ENCODE measurements around the gene SLC6A19. TPM values are rescaled to one million over a fixed set of nuclear protein-coding genes. Genes with fewer than 3 reads are reported as not detected.
"Not testable (repeated sequence)": the region's sequence is repeated elsewhere in the genome, so short reads cannot be mapped to it uniquely, and the experiment has no call there.

SLC6A19 gene
- total RNA-seq, 1 donor from 2014 or later, result not detected

- intact Hi-C loops (cut with micrococcal nuclease), result loop anchor here (10.0 kb wide), 1 partner anchor 55 kb away; no protein-coding TSS in a partner anchor
These were observed 58.5 kb downstream of the SLC6A19 start for GRCh38 chr5:1259806-1260480.

GRCh38 chr5:1261643-1262042 is 60.2 kb downstream of the SLC6A19 start:
- intact Hi-C loops (cut with micrococcal nuclease), result no loop called here

- intact Hi-C loops (cut with micrococcal nuclease), result no loop called here
These were observed 61.0 kb downstream of the SLC6A19 start for GRCh38 chr5:1262381-1262780.

- intact Hi-C loops (cut with micrococcal nuclease), result no loop called here
These were observed 62.8 kb downstream of the SLC6A19 start for GRCh38 chr5:1264211-1264610.

- intact Hi-C loops (cut with micrococcal nuclease), result no loop called here
These were observed 63.6 kb downstream of the SLC6A19 start for GRCh38 chr5:1265026-1265425.

GRCh38 chr5:1265461-1266455 is 64.4 kb downstream of the SLC6A19 start:
- intact Hi-C loops (cut with micrococcal nuclease), result no loop called here

- intact Hi-C loops (cut with micrococcal nuclease), result no loop called here
These were observed 65.4 kb downstream of the SLC6A19 start for GRCh38 chr5:1266791-1267190.

GRCh38 chr5:1267464-1267863 is 66.1 kb downstream of the SLC6A19 start:
- intact Hi-C loops (cut with micrococcal nuclease), result not testable (repeated sequence)

GRCh38 chr5:1268056-1268455 is 66.7 kb downstream of the SLC6A19 start:
- intact Hi-C loops (cut with micrococcal nuclease), result no loop called here

GRCh38 chr5:1268666-1269065 is 67.3 kb downstream of the SLC6A19 start:
- intact Hi-C loops (cut with micrococcal nuclease), result no loop called here

- intact Hi-C loops (cut with micrococcal nuclease), result no loop called here
These were observed 69.0 kb downstream of the SLC6A19 start for GRCh38 chr5:1270426-1270825.

- intact Hi-C loops (cut with micrococcal nuclease), result no loop called here
These were observed 69.8 kb downstream of the SLC6A19 start for GRCh38 chr5:1270933-1271914.

GRCh38 chr5:1272201-1272600 is 70.8 kb downstream of the SLC6A19 start:
- intact Hi-C loops (cut with micrococcal nuclease), result no loop called here

GRCh38 chr5:1273745-1274144 is 72.3 kb downstream of the SLC6A19 start:
- intact Hi-C loops (cut with micrococcal nuclease), result no loop called here

- intact Hi-C loops (cut with micrococcal nuclease), result no loop called here
These were observed 73.1 kb downstream of the SLC6A19 start for GRCh38 chr5:1274471-1274870.

Other genes with a start within 250 kb of the SLC6A19 start
- gene NKD2, start 192.8 kb upstream of the SLC6A19 start, total RNA-seq, result 33.6 and 34.4 TPM in 2 replicates
- gene SLC12A7, start 89.5 kb upstream of the SLC6A19 start, total RNA-seq, result 101 and 107 TPM in 2 replicates
- gene SLC6A18, start 23.8 kb downstream of the SLC6A19 start, total RNA-seq, result not detected in 2 replicates
- 9.0 and 11.2 TPM in 2 replicates for gene TERT, start 93.5 kb downstream of the SLC6A19 start, total RNA-seq
- 116 and 118 TPM in 2 replicates for gene CLPTM1L, start 143.5 kb downstream of the SLC6A19 start, total RNA-seq
- 0.39 and 0.41 TPM in 2 replicates for gene SLC6A3, start 243.8 kb downstream of the SLC6A19 start, total RNA-seq

Measured in T-helper 2 cell treated with Interferon-gamma antibody and Interleukin-4, amounts not matched to agents 100 ng/mL and 5 ng/mL, for 36 hours (primary cell).